Activated naive CD4-positive, alpha-beta T cell treated with anti-CD3 and anti-CD28 coated beads, Interleukin-2, amount 10 ng/mL, durations not matched to agents 7 days and 5 days (primary cell): ENCODE measurements around the gene FOXJ3.

Experiments used
- CTCF ChIA-PET: fragments of 350-600 bp; sonication (Branson Sonifier 250); formaldehyde crosslinking; loops from one replicate; lab custom pipeline; 2021; ENCODE audit warnings: antibody characterized with exemption; lab: Charles Lee
- DNase-seq: peaks from one replicate; pipeline ENCODE4 v3.0.0-alpha.2; 2020
- H3K27ac Mint-ChIP-seq: one replicate; pipeline ENCODE4 v1.8.0; 2021; ENCODE audit warnings: mild to moderate bottlenecking, moderate library complexity, mixed read lengths
- H3K27me3 Mint-ChIP-seq: one replicate; pipeline ENCODE4 v1.8.0; 2021; ENCODE audit warnings: mild to moderate bottlenecking, mixed read lengths
- H3K36me3 Mint-ChIP-seq: one replicate; pipeline ENCODE4 v1.8.0; 2021; ENCODE audit warnings: mixed read lengths
- H3K4me1 Mint-ChIP-seq: one replicate; pipeline ENCODE4 v1.8.0; 2021; ENCODE audit warnings: mixed read lengths
- H3K4me3 Mint-ChIP-seq: one replicate; pipeline ENCODE4 v1.8.0; 2021; ENCODE audit warnings: mild to moderate bottlenecking, moderate library complexity, mixed read lengths
- H3K9me3 Mint-ChIP-seq: one replicate; pipeline ENCODE4 v1.8.0; 2021; ENCODE audit warnings: mixed read lengths

The FOXJ3 gene

DNA sequence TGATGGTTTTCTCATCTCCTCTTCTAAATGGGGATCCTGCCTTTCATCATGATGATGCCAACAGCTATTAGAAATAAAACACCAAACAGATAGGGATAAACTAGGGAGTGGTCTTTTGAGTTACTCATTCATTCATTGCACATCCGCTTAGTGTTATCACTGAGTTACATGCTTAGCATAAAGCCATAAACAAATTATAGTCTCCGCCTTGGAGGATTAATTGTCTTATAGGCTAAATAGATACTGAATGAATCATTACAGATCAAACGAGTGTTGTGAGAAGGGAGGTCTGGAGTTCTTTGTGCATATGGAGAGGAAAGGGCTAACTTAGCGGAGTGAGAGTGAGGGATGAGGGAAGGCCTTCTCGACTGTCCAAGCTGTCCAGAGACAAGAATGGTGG lies 201.6 kb downstream of the FOXJ3 start:
- CTCF ChIA-PET, result interaction anchor here (0.6 kb wide), 1 partner anchor 1243 kb away, joined by 3 read pairs; no protein-coding TSS in a partner anchor
- Mint-ChIP-seq H3K27ac (no peak overlapping the region), H3K27me3 (peaks cover 37% of the 10 kb centered on the region), H3K9me3 (no peaks in the 10 kb centered on the region), H3K36me3 (no peaks in the 10 kb centered on the region), H3K4me1 (no peaks in the 10 kb centered on the region), H3K4me3 (no peak overlapping the region)
- DNase-seq, result no peak

DNA sequence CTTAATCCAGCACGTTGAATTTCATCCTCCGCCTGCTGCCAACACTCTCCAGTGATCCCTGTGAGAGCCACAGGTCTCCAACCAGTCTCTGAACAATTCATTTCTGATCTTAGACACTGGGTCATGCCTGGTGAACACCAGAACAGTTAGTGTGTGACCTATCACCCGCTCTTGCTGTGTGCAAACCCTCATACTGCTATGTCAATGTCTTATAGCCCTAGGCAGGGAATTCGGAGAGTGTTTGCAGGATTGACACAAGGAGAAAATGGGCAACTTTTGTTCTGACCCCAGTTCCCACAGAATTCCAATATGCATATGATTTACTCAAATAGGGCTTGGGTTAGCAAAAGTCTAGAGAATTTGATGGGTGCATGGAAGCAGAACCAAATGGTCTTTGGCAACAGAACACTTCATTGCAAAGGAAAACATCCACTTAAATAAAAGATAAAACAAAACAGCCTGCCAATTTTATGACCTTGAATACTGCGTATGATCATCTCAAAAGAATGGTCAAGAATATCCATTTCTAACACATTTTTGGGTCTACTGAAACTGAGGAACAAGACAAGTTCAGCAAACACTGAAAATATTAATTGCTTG lies 204.9 kb downstream of the FOXJ3 start:
- no peak for DNase-seq
- Mint-ChIP-seq H3K4me3 (no peak overlapping the region), H3K27ac (no peak overlapping the region), H3K4me1 (no peaks in the 10 kb centered on the region), H3K27me3 (peaks cover 36% of the 10 kb centered on the region), H3K9me3 (no peaks in the 10 kb centered on the region), H3K36me3 (no peaks in the 10 kb centered on the region)
- CTCF ChIA-PET, result no interaction called here

DNA sequence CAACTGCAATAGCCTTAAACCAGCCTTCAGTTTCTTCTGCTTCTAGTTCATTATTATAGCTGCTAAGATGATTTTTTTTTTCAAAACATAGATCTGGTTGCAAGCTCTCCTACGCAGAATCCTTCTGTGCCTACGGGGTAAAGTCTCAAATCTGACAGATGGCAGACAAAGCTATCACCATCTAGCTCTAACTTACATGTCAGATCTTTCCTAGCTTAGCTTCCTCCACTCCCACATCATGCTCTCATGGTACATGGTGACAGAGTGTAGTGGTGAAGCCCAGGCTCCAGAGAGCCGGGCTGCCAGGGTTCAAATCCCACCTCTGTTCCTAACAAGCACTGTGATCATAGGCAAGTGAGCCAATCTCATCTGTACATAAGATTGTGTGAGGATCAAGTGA lies 206.1 kb downstream of the FOXJ3 start:
- no peaks in the 10 kb centered on the region for H3K4me1 Mint-ChIP-seq
- no peak overlapping the region for H3K27ac Mint-ChIP-seq
- no peaks in the 10 kb centered on the region for H3K36me3 Mint-ChIP-seq
- no peak for DNase-seq
- H3K9me3 Mint-ChIP-seq, result no peaks in the 10 kb centered on the region
- H3K4me3 Mint-ChIP-seq, result no peak overlapping the region
- CTCF ChIA-PET, result no interaction called here
- peaks cover 29% of the 10 kb centered on the region for H3K27me3 Mint-ChIP-seq

DNA sequence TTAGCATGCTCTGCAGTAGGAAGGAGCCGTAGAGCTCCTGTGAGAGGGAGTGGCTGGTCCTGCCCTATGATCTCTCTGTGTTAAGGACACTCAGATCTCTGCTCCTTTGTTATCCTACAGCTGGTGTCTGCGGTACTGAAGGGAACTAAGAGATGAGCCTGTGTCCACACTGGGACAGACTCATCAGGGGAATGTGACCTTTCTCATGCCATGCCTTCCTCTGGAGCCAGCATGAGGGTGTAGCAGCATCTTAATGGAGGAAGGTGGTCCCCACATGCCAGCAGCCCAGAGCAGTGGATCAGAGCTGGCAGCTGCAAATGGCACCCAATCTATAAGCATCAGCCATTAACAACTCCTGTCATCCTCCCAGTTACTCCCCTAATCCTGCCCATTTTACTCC lies 206.5 kb downstream of the FOXJ3 start:
- no peak overlapping the region for H3K27ac Mint-ChIP-seq
- DNase-seq, result no peak
- H3K9me3 Mint-ChIP-seq, result no peaks in the 10 kb centered on the region
- H3K27me3 Mint-ChIP-seq, result peaks cover 29% of the 10 kb centered on the region
- CTCF ChIA-PET, result no interaction called here
- H3K4me1 Mint-ChIP-seq, result no peaks in the 10 kb centered on the region
- H3K36me3 Mint-ChIP-seq, result no peaks in the 10 kb centered on the region
- no peak overlapping the region for H3K4me3 Mint-ChIP-seq

DNA sequence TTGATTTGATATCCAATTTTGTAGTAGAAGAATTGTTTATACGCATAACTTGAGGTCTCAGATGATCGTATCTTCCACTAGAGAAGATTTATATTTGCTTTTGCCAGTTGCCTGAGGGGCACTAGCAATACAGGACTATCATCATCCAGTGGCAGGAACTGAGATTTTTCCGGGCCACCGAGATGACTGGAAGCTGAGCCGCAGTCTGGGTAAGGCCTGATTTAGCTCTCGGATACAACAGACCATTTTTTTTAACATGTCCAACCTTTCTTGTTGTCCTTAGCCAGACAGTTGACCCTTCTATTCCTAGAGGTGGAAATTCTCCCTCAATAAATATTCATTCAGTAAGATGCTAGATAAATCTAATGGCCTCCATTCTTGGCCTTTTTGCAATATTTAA lies 207.3 kb downstream of the FOXJ3 start:
- Mint-ChIP-seq H3K9me3 (no peaks in the 10 kb centered on the region), H3K27me3 (peaks cover 29% of the 10 kb centered on the region), H3K27ac (no peak overlapping the region), H3K36me3 (no peaks in the 10 kb centered on the region), H3K4me1 (no peaks in the 10 kb centered on the region), H3K4me3 (no peak overlapping the region)
- CTCF ChIA-PET, result no interaction called here
- DNase-seq, result no peak
